Fibroblast of gingiva (primary cell): Measurements from ENCODE around the gene ZIC1.
A peak's percentile ranks its signal among the peaks of the same experiment; 100 is the strongest.

Experiments used
- DNase-seq: peaks from one replicate; pipeline ENCODE4 v3.0.0-alpha.2; 2011; ENCODE audit warnings: low read depth

The ZIC1 gene

GRCh38 chr3:147410116-147410525 lies 956 bp downstream of the ZIC1 start:
- no peak for DNase-seq

GRCh38 chr3:147410526-147411237 lies 1.5 kb downstream of the ZIC1 start:
- DNase-seq: no peak

GRCh38 chr3:147411238-147411814 lies 2.2 kb downstream of the ZIC1 start:
- no peak for DNase-seq

DNA sequence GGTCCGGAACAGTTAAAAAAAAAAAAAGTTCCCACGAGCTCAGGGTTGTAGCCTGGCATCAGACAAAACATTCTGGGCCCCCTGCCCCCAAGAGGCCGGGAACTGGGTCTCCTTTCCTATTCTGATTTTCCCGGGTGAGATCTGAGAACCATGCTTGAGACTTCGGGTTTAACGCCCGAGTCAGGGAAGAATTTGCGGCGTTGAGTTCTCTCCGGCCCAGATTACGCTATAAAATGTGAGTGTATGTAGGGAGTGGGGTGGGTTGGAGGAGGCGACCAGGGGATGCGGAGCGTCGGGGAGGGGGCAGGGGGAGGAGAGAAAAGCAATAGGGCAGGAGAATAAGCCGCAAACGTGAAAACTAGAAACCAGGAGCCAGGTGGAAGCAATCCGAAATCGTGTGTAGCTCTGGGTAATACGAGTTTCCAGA lies 2.7 kb downstream of the ZIC1 start:
- DNase-seq: no peak

- DNase-seq: no peak
Measured at GRCh38 chr3:147412261-147412916, 3.2 kb downstream of the ZIC1 start.

- DNase-seq: no peak
Measured at GRCh38 chr3:147412917-147413685, 3.9 kb downstream of the ZIC1 start.

GRCh38 chr3:147413686-147414389 lies 4.7 kb downstream of the ZIC1 start:
- DNase-seq: no peak

DNA sequence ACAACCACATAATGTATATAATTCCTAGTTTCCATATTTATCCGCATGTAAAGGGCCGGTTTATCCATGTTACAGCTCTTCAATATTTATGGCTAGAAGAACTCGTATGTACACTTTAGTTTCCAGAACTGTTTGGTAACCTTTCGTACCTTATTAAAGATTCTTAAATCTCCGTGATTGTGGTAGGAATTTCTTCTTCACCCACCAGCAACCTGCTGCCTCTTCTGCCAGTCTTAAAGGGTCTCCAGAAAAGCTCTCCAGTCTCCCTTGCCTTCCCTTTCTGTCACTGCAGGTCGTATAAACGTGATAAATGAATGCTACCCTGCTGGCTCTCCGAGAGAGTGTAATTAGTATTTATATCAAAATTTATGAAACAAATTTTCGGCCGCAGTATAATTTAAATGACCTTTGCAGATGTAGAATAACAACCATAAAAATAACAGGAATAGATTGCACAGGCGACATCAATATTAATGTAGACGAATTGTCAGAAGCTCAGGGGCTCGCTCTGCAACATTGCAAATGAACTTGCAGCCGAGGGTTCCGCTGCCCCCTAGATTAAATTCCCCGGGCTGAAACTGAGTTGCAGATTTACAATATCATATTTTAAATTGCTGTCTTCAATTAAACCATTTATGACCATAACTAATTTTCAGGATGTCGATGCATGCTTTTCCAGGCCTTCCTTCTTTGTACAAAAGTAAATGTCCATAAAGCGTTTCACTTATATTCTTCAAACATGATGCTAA lies 5.4 kb downstream of the ZIC1 start:
- DNase-seq: no peak

DNA sequence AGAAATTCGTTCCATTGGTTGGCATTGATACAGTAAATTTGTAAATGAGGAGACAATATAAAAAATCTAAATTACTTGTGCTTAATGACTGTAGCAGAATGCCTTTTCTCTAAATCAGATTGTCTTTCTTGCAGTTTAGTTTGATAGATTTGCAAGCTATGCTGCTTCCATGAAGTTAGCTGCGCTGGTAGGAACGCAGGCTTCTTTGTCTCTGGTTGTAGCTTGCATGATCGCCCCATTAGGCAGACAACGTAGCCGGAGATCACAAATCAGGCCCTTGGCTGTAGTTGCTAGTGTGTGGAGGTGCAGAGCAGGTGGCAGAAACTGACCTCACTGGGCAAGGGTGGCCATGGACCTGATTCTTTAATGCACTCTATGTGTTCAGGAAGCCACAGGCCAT lies 6.1 kb downstream of the ZIC1 start:
- DNase-seq: no peak

GRCh38 chr3:147415874-147416273 lies 6.7 kb downstream of the ZIC1 start:
- DNase-seq: no peak

DNA sequence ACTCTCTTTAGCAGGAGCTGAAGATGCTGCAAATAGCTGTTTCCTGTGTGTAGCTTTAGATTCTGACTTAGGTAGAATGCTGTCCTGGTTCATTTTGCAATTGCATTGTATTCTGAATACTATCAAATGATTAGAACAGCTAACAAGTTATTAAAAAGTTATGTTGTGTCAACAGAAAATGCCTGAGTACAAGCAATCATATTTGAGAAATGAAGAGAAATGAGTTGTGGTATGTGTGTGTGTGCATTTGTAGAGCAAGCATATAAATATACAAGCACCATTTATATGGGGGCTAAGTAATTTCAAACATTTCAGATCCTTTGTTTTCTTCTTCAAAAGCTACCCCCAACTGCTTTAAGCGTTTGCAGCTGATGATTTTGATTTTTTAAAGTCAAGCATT lies 7.8 kb downstream of the ZIC1 start:
- DNase-seq: no peak

DNA sequence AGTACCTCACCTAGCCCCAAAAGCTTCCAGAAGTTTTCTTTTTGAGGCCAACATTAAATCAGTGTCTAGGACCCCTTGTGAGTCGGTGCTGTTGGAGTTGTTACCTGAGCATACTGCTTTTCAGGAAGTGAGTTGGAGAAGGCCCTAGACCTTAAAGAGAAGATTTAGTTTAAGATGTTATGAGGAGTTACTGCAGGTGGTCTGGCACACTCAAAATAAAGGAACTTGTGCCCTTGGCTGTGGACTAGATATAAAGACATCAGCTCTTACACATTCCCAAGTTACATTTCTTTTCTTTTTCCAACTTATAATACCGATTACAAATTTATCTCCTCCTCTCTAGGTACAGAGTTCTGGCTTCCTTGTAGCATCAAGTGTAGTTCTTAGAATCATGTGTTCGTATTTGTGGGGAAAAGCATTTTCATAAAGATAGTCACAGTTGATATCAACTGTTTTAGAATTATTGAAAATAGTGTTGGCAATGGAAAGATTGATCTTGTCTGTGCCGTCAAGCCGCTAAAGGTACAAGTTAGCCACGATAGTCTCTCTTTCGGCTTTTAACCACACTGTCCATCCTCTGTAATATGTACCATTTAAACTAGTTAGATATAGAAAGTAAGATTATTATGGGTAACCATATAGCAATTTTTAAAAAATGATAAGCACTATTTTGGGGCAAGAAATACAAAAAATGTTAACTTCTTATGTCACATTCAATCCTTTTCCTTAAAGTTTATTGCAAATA lies 8.6 kb downstream of the ZIC1 start:
- no peak for DNase-seq

- no peak for DNase-seq
Measured at GRCh38 chr3:147418371-147418781, 9.2 kb downstream of the ZIC1 start.

GRCh38 chr3:147418808-147419701 lies 9.9 kb downstream of the ZIC1 start:
- peak; percentile 22 for DNase-seq

- DNase-seq: no peak
Measured at GRCh38 chr3:147419781-147420224, 10.6 kb downstream of the ZIC1 start.

GRCh38 chr3:147420353-147421183 lies 11.4 kb downstream of the ZIC1 start:
- no peak for DNase-seq

DNA sequence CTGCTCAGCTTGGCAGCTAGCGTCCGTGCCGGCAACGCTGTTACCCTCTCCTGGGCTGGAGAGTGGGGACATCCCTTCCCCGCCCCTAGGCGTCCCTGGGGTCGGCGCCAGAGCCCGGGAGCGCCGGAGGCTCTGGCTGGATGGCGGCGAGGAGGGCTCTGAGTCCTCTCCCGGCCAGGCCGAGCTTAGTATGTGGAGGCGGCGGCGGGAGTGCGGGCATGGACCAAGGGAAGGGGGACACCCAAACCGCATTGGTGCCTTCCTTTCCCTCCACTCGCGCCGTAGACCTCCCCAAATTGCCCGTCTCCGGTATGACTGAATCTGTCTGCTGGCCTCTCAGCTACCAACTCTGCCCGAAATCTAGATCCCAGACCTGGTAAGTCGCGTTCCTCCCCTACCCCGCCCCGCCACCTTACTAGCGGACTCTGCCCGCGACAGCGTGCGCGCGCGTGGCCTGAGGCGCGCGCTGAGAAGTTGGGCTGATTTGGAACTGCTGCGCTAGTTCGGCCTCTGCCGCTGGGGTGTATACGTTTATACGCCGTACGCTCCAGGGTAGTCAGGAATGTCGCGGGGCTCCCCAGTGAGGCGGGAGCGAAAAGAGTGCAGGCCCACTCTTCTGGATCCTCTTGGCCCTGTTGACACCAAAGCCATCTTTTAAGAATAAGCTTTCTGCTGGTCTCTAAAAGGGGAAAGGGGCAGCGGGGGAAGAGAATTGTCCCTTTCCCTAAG lies 12.2 kb downstream of the ZIC1 start:
- no peak for DNase-seq

DNA sequence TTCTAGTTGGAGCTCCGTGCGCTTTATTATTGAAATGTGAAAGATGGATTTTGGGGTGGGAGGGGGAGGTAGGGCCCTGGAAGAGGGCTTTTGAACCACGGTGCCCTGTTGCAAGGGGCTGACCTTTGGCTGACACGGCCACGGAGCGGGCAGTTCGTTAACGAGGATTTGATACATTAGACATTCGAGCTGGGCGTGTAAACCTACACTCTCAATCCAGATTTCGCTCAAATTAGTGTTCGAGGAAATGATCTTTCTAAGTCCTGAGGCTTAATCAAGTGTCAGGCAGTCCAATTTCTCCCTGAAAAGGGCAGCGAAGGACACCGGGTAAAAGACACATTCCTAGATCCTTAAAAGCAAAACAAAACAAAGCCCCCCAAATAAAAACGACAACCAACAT lies 13.0 kb downstream of the ZIC1 start:
- DNase-seq: no peak
